Stimulated activated CD4-positive, alpha-beta T cell treated with anti-CD3 and anti-CD28 coated beads, Interleukin-15, amount 100 ng/mL, for 24 hours (primary cell): ENCODE measurements around the gene RAD23B.

Experiments
- DNase-seq: peaks from one replicate; pipeline ENCODE4 v3.0.0-alpha.2; 2020

The RAD23B gene

GRCh38 chr9:107269254-107269653, 13.8 kb upstream of the RAD23B start:
- DNase-seq: no peak

GRCh38 chr9:107269681-107270080, 13.4 kb upstream of the RAD23B start:
- no peak for DNase-seq

GRCh38 chr9:107270082-107270481, 13.0 kb upstream of the RAD23B start:
- no peak for DNase-seq

GRCh38 chr9:107270580-107270979, 12.5 kb upstream of the RAD23B start:
- DNase-seq: no peak

- DNase-seq: no peak
These were observed 9.4 kb upstream of the RAD23B start for GRCh38 chr9:107273634-107274033.

- no peak for DNase-seq
These were observed 9.0 kb upstream of the RAD23B start for GRCh38 chr9:107274096-107274495.

GRCh38 chr9:107274953-107275422, 8.1 kb upstream of the RAD23B start:
- DNase-seq: no peak

- DNase-seq: no peak
These were observed 7.5 kb upstream of the RAD23B start for GRCh38 chr9:107275530-107275929.

- DNase-seq: no peak
These were observed 5.9 kb upstream of the RAD23B start for GRCh38 chr9:107276966-107277710.

GRCh38 chr9:107277801-107278200, 5.3 kb upstream of the RAD23B start:
- no peak for DNase-seq

- DNase-seq: no peak
These were observed 4.0 kb upstream of the RAD23B start for GRCh38 chr9:107279086-107279485.

GRCh38 chr9:107280543-107280942, 2.5 kb upstream of the RAD23B start:
- no peak for DNase-seq

- no peak for DNase-seq
These were observed 1.9 kb upstream of the RAD23B start for GRCh38 chr9:107281184-107281583.

GRCh38 chr9:107281922-107282667, 984 bp upstream of the RAD23B start:
- DNase-seq: no peak

- peak; percentile 79 for DNase-seq
These were observed 841 bp downstream of the RAD23B start for GRCh38 chr9:107283623-107284616.

- no peak for DNase-seq
These were observed 1.6 kb downstream of the RAD23B start for GRCh38 chr9:107284636-107285035.

GRCh38 chr9:107285286-107285685, 2.2 kb downstream of the RAD23B start:
- no peak for DNase-seq

- no peak for DNase-seq
These were observed 3.0 kb downstream of the RAD23B start for GRCh38 chr9:107286057-107286456.

- DNase-seq: no peak
These were observed 5.6 kb downstream of the RAD23B start for GRCh38 chr9:107288701-107289100.

GRCh38 chr9:107290619-107291018, 7.5 kb downstream of the RAD23B start:
- no peak for DNase-seq

GRCh38 chr9:107292821-107293542, 9.9 kb downstream of the RAD23B start:
- no peak for DNase-seq

GRCh38 chr9:107293543-107294085, 10.5 kb downstream of the RAD23B start:
- DNase-seq: no peak
